A549 (cell line): ENCODE data around the gene MBNL2.

ENCODE experiments used
- BHLHE40 ChIP-seq: IDR thresholded peaks from 2 replicates; pipeline ENCODE4 v1.6.1; 2012; ENCODE audit warnings: low read depth, low read length, inconsistent platforms
- CTCF ChIP-seq: fragments of >200 bp; sonication (Bioruptor Twin); formaldehyde crosslinking; IDR thresholded peaks from 3 replicates; pipeline ENCODE4 v1.5.1; 2016
- EP300 ChIP-seq, 2 experiments: fragments of >200 bp; sonication (Bioruptor Twin); formaldehyde crosslinking; IDR thresholded peaks; 2 replicates in 1 of 2; 3 replicates in 1 of 2; pipeline ENCODE4 v1.6.1; 2016 to 2017
- ESRRA ChIP-seq: fragments of 150-350 bp; IDR thresholded peaks from 2 replicates; pipeline ENCODE4 v1.6.1; 2014; ENCODE audit warnings: mild to moderate bottlenecking, low read length, borderline replicate concordance
- MAX ChIP-seq: IDR thresholded peaks from 2 replicates; pipeline ENCODE4 v1.6.1; 2012
- PBX3 ChIP-seq: IDR thresholded peaks from 2 replicates; pipeline ENCODE4 v1.6.1; 2012
- POLR2A ChIP-seq: IDR thresholded peaks from 2 replicates; pipeline ENCODE4 v1.6.1; 2012; ENCODE audit warnings: mild to moderate bottlenecking, low read length
- USF2 ChIP-seq: fragments of 450-650 bp; IDR thresholded peaks from 2 replicates; pipeline ENCODE4 v1.6.1; 2014; ENCODE audit warnings: antibody characterized with exemption
- ZSCAN20 ChIP-seq: fragments of 250-450 bp; sonication (Bioruptor Pico); IDR thresholded peaks from 2 replicates; pipeline ENCODE4 v1.8.0; 2022; ENCODE audit warnings: mild to moderate bottlenecking, moderate library complexity

GRCh38 chr13:97387485-97387839 lies 165.3 kb downstream of the MBNL2 start:
- no peak for TF ChIP-seq USF2
- no peak for TF ChIP-seq CTCF
- no peak for TF ChIP-seq POLR2A
- no peak for TF ChIP-seq ZSCAN20
- TF ChIP-seq MAX, result no peak
- TF ChIP-seq BHLHE40, result no peak
- TF ChIP-seq ESRRA, result no peak
- TF ChIP-seq EP300 (IDR thresholded peaks at IDR 0.05), result no peak
- TF ChIP-seq PBX3, result no peak
